NT2/D1 (cell line): ENCODE measurements around the gene IGFALS.

Experiments
- YY1 ChIP-seq: IDR thresholded peaks from 2 replicates; pipeline ENCODE4 v1.6.1; 2011; ENCODE audit not compliant: insufficient read length, insufficient read depth
- ZNF274 ChIP-seq: IDR thresholded peaks from 2 replicates; pipeline ENCODE4 v1.6.1; 2011; ENCODE audit warnings: mild to moderate bottlenecking, low read depth, low read length

GRCh38 chr16:1791943-1792812, 1.3 kb downstream of the IGFALS start:
- TF ChIP-seq ZNF274 (no peak), YY1 (no peak)
